Eye (tissue), 1 donor: Measurements from ENCODE around the gene OPN1SW.
A peak's percentile ranks its signal among the peaks of the same experiment; 100 is the strongest.

Experiments
- DNase-seq: peaks from one replicate; pipeline ENCODE4 v3.0.0-alpha.2; 2015

OPN1SW gene

GRCh38 chr7:128775744-128776474 is at the start of gene OPN1SW:
TSS of gene OPN1SW (minus strand) at chr7:128775794. CDS start at chr7:128775781, 13 bp downstream.
- DNase-seq, result no peak

GRCh38 chr7:128821724-128822123 is 46.1 kb upstream of the OPN1SW start:
- DNase-seq, result no peak

GRCh38 chr7:128818694-128819093 is 43.1 kb upstream of the OPN1SW start:
- DNase-seq, result no peak

- no peak for DNase-seq
Observed at GRCh38 chr7:128815289-128815942, 39.8 kb upstream of the OPN1SW start.

GRCh38 chr7:128814499-128814898 is 38.9 kb upstream of the OPN1SW start:
- peak; percentile 56 for DNase-seq

- no peak for DNase-seq
Observed at GRCh38 chr7:128812514-128813168, 37.0 kb upstream of the OPN1SW start.

- no peak for DNase-seq
Observed at GRCh38 chr7:128811631-128812430, 36.2 kb upstream of the OPN1SW start.

GRCh38 chr7:128810997-128811396 is 35.4 kb upstream of the OPN1SW start:
- no peak for DNase-seq

GRCh38 chr7:128810473-128810872 is 34.9 kb upstream of the OPN1SW start:
- no peak for DNase-seq

GRCh38 chr7:128809363-128809762 is 33.8 kb upstream of the OPN1SW start:
- no peak for DNase-seq

- peak; percentile 56 for DNase-seq
Observed at GRCh38 chr7:128807191-128807590, 31.6 kb upstream of the OPN1SW start.

GRCh38 chr7:128805225-128805624 is 29.6 kb upstream of the OPN1SW start:
- no peak for DNase-seq

- no peak for DNase-seq
Observed at GRCh38 chr7:128804484-128804883, 28.9 kb upstream of the OPN1SW start.

- no peak for DNase-seq
Observed at GRCh38 chr7:128801667-128802418, 26.2 kb upstream of the OPN1SW start.

GRCh38 chr7:128801003-128801402 is 25.4 kb upstream of the OPN1SW start:
- no peak for DNase-seq

- no peak for DNase-seq
Observed at GRCh38 chr7:128800567-128800966, 25.0 kb upstream of the OPN1SW start.

GRCh38 chr7:128799451-128799850 is 23.9 kb upstream of the OPN1SW start:
- DNase-seq, result no peak

GRCh38 chr7:128796327-128796726 is 20.7 kb upstream of the OPN1SW start:
- no peak for DNase-seq

GRCh38 chr7:128795129-128795528 is 19.5 kb upstream of the OPN1SW start:
- no peak for DNase-seq

GRCh38 chr7:128794436-128794835 is 18.8 kb upstream of the OPN1SW start:
- DNase-seq, result no peak

GRCh38 chr7:128794020-128794419 is 18.4 kb upstream of the OPN1SW start:
- no peak for DNase-seq

GRCh38 chr7:128793181-128793547 is 17.6 kb upstream of the OPN1SW start:
- DNase-seq, result no peak
